Measurements from ENCODE around the gene GRAMD1A. TPM values are rescaled to one million over a fixed set of nuclear protein-coding genes. Genes with fewer than 3 reads are reported as not detected.

The GRAMD1A gene
- total RNA-seq, 4 donors from 2014 or later = 38.8 to 45.1 (median 43.7) TPM

GRCh38 chr19:35022460-35022859, 22.3 kb downstream of the GRAMD1A start:
- Histone ChIP-seq H3K36me3 (peaks cover 0 to 86% of the 10 kb centered on the region in 2 donors), H3K27me3 (no peaks in the 10 kb centered on the region), H3K27ac (no peak overlapping the region), H3K9me3 (no peaks in the 10 kb centered on the region), H3K4me3 (no peak overlapping the region), H3K4me1 (peaks cover 0 to 2% of the 10 kb centered on the region in 2 donors)
- TF ChIP-seq POLR2A (IDR thresholded peaks at IDR 0.05) = no peak
- TF ChIP-seq, protein P1, sequence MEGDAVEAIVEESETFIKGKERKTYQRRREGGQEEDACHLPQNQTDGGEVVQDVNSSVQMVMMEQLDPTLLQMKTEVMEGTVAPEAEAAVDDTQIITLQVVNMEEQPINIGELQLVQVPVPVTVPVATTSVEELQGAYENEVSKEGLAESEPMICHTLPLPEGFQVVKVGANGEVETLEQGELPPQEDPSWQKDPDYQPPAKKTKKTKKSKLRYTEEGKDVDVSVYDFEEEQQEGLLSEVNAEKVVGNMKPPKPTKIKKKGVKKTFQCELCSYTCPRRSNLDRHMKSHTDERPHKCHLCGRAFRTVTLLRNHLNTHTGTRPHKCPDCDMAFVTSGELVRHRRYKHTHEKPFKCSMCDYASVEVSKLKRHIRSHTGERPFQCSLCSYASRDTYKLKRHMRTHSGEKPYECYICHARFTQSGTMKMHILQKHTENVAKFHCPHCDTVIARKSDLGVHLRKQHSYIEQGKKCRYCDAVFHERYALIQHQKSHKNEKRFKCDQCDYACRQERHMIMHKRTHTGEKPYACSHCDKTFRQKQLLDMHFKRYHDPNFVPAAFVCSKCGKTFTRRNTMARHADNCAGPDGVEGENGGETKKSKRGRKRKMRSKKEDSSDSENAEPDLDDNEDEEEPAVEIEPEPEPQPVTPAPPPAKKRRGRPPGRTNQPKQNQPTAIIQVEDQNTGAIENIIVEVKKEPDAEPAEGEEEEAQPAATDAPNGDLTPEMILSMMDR (IDR thresholded peaks at IDR 0.05 in 4 of 5, conservative IDR thresholded peaks at IDR 0.05 in 1 of 5) = no peak
- no peak for ATAC-seq
- intact Hi-C loops (cut with DNase I; ENCODE audit: low total_unique reads) (no loop called here), in situ Hi-C loops (cut with MboI; ENCODE audit: low sequenced_read_pairs in 4 of 4) (no loop called here)
- DNase-seq = no peak

- TF ChIP-seq, protein P1 (IDR thresholded peaks at IDR 0.05 in 4 of 5, conservative IDR thresholded peaks at IDR 0.05 in 1 of 5) = no peak
- TF ChIP-seq POLR2A (IDR thresholded peaks at IDR 0.05) = no peak
- DNase-seq = no peak
These were observed 23.3 kb downstream of the GRAMD1A start for GRCh38 chr19:35023428-35023827.

GRCh38 chr19:35024095-35024494, 24.0 kb downstream of the GRAMD1A start:
- ATAC-seq (no peak), DNase-seq (no peak)
- Histone ChIP-seq H3K9me3 (no peaks in the 10 kb centered on the region), H3K27ac (peak overlapping the region in 2 of 4 donors; percentile 18 to 28), H3K4me3 (no peak overlapping the region), H3K27me3 (no peaks in the 10 kb centered on the region), H3K4me1 (peaks cover 15 to 19% of the 10 kb centered on the region in 2 donors), H3K36me3 (peaks cover 0 to 73% of the 10 kb centered on the region in 2 donors)
- TF ChIP-seq POLR2A (IDR thresholded peaks at IDR 0.05) = no peak
- TF ChIP-seq, protein P1 (IDR thresholded peaks at IDR 0.05 in 4 of 5, conservative IDR thresholded peaks at IDR 0.05 in 1 of 5) = no peak
- intact Hi-C loops (cut with DNase I; ENCODE audit: low total_unique reads) = no loop called here
- in situ Hi-C loops (cut with MboI; ENCODE audit: low sequenced_read_pairs in 4 of 4) = no loop called here

More at GRCh38 chr19:35023428-35023827, 23.3 kb downstream of the GRAMD1A start:
- H3K4me1 ChIP-seq = peaks cover 9 to 12% of the 10 kb centered on the region in 2 donors
- no peaks in the 10 kb centered on the region for H3K27me3 ChIP-seq
- H3K36me3 ChIP-seq = peaks cover 0 to 80% of the 10 kb centered on the region in 2 donors
- no peak for ATAC-seq
- no peak overlapping the region for H3K4me3 ChIP-seq
- peak overlapping the region in 1 of 4 donors; percentile 18 for H3K27ac ChIP-seq
- intact Hi-C loops (cut with DNase I; ENCODE audit: low total_unique reads) = no loop called here
- in situ Hi-C loops (cut with MboI; ENCODE audit: low sequenced_read_pairs in 4 of 4) = no loop called here
- H3K9me3 ChIP-seq = no peaks in the 10 kb centered on the region

DNA sequence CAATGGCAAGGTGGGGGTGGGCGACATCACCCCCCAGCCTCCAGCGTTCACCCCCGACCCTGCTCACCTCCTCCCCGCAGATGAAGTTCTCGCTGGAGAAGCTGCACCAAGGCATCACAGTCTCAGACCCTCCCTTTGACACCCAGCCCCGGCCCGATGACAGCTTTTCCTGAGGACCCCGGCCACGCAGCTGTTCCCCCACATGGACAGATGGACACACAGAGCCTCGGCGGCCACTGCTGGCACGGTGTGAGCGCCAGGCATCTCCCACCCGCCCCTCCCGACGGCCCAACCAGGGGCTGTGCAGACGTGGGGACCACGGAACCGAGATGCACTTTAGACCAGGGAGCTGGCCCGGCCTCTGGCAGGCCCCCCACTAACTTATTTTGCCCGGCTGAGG, 25.8 kb downstream of the GRAMD1A start:
- ATAC-seq (no peak), DNase-seq (no peak)
- Histone ChIP-seq H3K36me3 (peaks cover 0 to 55% of the 10 kb centered on the region in 2 donors), H3K9me3 (no peaks in the 10 kb centered on the region), H3K27me3 (no peaks in the 10 kb centered on the region), H3K4me1 (peaks cover 23 to 27% of the 10 kb centered on the region in 2 donors), H3K4me3 (no peak overlapping the region), H3K27ac (peak overlapping the region in 1 of 4 donors; percentile 18)
- in situ Hi-C loops (cut with MboI; ENCODE audit: low sequenced_read_pairs in 4 of 4) = no loop called here
- intact Hi-C loops (cut with DNase I; ENCODE audit: low total_unique reads) = no loop called here
- TF ChIP-seq, protein P1 (IDR thresholded peaks at IDR 0.05 in 4 of 5, conservative IDR thresholded peaks at IDR 0.05 in 1 of 5) = no peak
- no peak for TF ChIP-seq POLR2A (IDR thresholded peaks at IDR 0.05)

DNA sequence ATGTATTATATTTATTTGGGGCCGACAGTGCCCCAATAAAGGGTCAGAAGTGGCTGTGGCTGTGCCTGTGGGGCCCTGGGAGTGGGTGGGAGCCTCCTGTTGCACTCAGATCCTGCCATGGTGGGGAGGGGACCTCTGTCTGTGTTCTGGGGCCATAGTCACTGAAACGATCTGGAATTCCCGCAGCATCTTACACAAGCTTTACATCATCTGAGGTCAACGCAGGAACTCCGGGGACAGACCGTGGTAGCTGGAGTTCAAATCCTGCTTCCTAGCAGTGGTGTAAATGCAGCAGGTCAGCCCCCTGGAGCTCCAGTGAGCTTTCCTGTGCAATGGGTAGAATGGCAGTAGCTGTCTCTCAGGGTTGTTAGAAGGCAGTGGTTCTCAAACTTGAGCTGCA, 26.3 kb downstream of the GRAMD1A start:
- no peaks in the 10 kb centered on the region for H3K9me3 ChIP-seq
- TF ChIP-seq POLR2A (IDR thresholded peaks at IDR 0.05) = no peak
- TF ChIP-seq, protein P1 (IDR thresholded peaks at IDR 0.05 in 4 of 5, conservative IDR thresholded peaks at IDR 0.05 in 1 of 5) = no peak
- ATAC-seq (no peak), DNase-seq (no peak)
- peaks cover 23 to 27% of the 10 kb centered on the region in 2 donors for H3K4me1 ChIP-seq
- peak overlapping the region in 2 of 4 donors; percentile 90 to 97 for H3K27ac ChIP-seq
- intact Hi-C loops (cut with DNase I; ENCODE audit: low total_unique reads) (no loop called here), in situ Hi-C loops (cut with MboI; ENCODE audit: low sequenced_read_pairs in 4 of 4) (no loop called here)
- H3K36me3 ChIP-seq = peaks cover 0 to 51% of the 10 kb centered on the region in 2 donors
- no peaks in the 10 kb centered on the region for H3K27me3 ChIP-seq
- no peak overlapping the region for H3K4me3 ChIP-seq

Measured in gastrocnemius medialis (tissue), 4 donors.